ENCODE measurements around the gene GLYATL2. TPM values are rescaled to one million over a fixed set of nuclear protein-coding genes. Genes with fewer than 3 reads are reported as not detected.

GLYATL2 gene
- total and polyA plus RNA-seq, 7 experiments from 2014 or later: not detected

- H3K36me3 Mint-ChIP-seq: no peaks in the 10 kb centered on the region
- POLR2A ChIA-PET: no interaction called here
- ATAC-seq: no peak
- H3K27ac ChIP-seq (ENCODE audit: low read depth, low read length): no peak overlapping the region
- H3K4me1 ChIP-seq (ENCODE audit: control insufficient read depth in 2 of 2, insufficient read depth in 2 of 2, low read length in 2 of 2): no peaks in the 10 kb centered on the region
- H3K4me3 ChIP-seq (ENCODE audit: low read length): no peak overlapping the region
- no peaks in the 10 kb centered on the region for H3K36me3 ChIP-seq (ENCODE audit: control insufficient read depth in 2 of 3, insufficient read depth in 3 of 3, low read length in 3 of 3)
- H3K4me1 Mint-ChIP-seq: no peaks in the 10 kb centered on the region
- intact Hi-C loops (cut with micrococcal nuclease): no loop called here
- no peak for DNase-seq
- peaks cover 5 to 26% (median 15%) of the 10 kb centered on the region in 5 donors for H3K27me3 Mint-ChIP-seq
- H3K27ac Mint-ChIP-seq: no peak overlapping the region
- H3K4me3 Mint-ChIP-seq: no peak overlapping the region
- CTCF ChIA-PET: no interaction called here
- H3K9me3 ChIP-seq (ENCODE audit: control insufficient read depth in 2 of 3, low read length in 3 of 3): no peaks in the 10 kb centered on the region
- peaks cover 0 to 4% (median 0%) of the 10 kb centered on the region in 11 donors for H3K9me3 Mint-ChIP-seq
- H3K27me3 ChIP-seq (ENCODE audit: control insufficient read depth in 2 of 2, insufficient read depth in 2 of 2, low read length in 2 of 2): no peaks in the 10 kb centered on the region
Measured at GRCh38 chr11:58801974-58802545, 42.4 kb downstream of the GLYATL2 start.

- Mint-ChIP-seq H3K4me1 (no peaks in the 10 kb centered on the region), H3K36me3 (no peaks in the 10 kb centered on the region), H3K27ac (no peak overlapping the region), H3K4me3 (no peak overlapping the region), H3K27me3 (peaks cover 5 to 28% (median 17%) of the 10 kb centered on the region in 5 donors), H3K9me3 (peaks cover 0 to 4% (median 0%) of the 10 kb centered on the region in 11 donors)
- no peaks in the 10 kb centered on the region for H3K27me3 ChIP-seq (ENCODE audit: control insufficient read depth in 2 of 2, insufficient read depth in 2 of 2, low read length in 2 of 2)
- no peak overlapping the region for H3K4me3 ChIP-seq (ENCODE audit: low read length)
- ChIA-PET POLR2A (no interaction called here), CTCF (no interaction called here)
- H3K27ac ChIP-seq (ENCODE audit: low read depth, low read length): no peak overlapping the region
- H3K36me3 ChIP-seq (ENCODE audit: control insufficient read depth in 2 of 3, insufficient read depth in 3 of 3, low read length in 3 of 3): no peaks in the 10 kb centered on the region
- DNase-seq: no peak
- no peaks in the 10 kb centered on the region for H3K4me1 ChIP-seq (ENCODE audit: control insufficient read depth in 2 of 2, insufficient read depth in 2 of 2, low read length in 2 of 2)
- intact Hi-C loops (cut with micrococcal nuclease): no loop called here
- H3K9me3 ChIP-seq (ENCODE audit: control insufficient read depth in 2 of 3, low read length in 3 of 3): no peaks in the 10 kb centered on the region
- no peak for ATAC-seq
Measured at GRCh38 chr11:58801302-58801701, 43.2 kb downstream of the GLYATL2 start.

- Histone ChIP-seq H3K9me3 (ENCODE audit: control insufficient read depth in 2 of 3, low read length in 3 of 3) (no peaks in the 10 kb centered on the region), H3K4me1 (ENCODE audit: control insufficient read depth in 2 of 2, insufficient read depth in 2 of 2, low read length in 2 of 2) (no peaks in the 10 kb centered on the region), H3K4me3 (ENCODE audit: low read length) (no peak overlapping the region), H3K27me3 (ENCODE audit: control insufficient read depth in 2 of 2, insufficient read depth in 2 of 2, low read length in 2 of 2) (no peaks in the 10 kb centered on the region), H3K36me3 (ENCODE audit: control insufficient read depth in 2 of 3, insufficient read depth in 3 of 3, low read length in 3 of 3) (no peaks in the 10 kb centered on the region), H3K27ac (ENCODE audit: low read depth, low read length) (no peak overlapping the region)
- Mint-ChIP-seq H3K9me3 (peaks cover 0 to 16% (median 2%) of the 10 kb centered on the region in 11 donors), H3K36me3 (no peaks in the 10 kb centered on the region), H3K4me1 (no peaks in the 10 kb centered on the region), H3K27ac (no peak overlapping the region), H3K4me3 (no peak overlapping the region), H3K27me3 (peaks cover 8 to 53% (median 18%) of the 10 kb centered on the region in 5 donors)
- no peak for ATAC-seq
- POLR2A ChIA-PET: interaction anchor here (0.7 kb wide), 1 partner anchor 958 kb away, joined by 3 read pairs; no protein-coding TSS in a partner anchor
- intact Hi-C loops (cut with micrococcal nuclease): no loop called here
- no peak for DNase-seq
- CTCF ChIA-PET: no interaction called here
Measured at GRCh38 chr11:58796333-58796732, 48.2 kb downstream of the GLYATL2 start.

- Histone ChIP-seq H3K36me3 (ENCODE audit: control insufficient read depth in 2 of 3, insufficient read depth in 3 of 3, low read length in 3 of 3) (no peaks in the 10 kb centered on the region), H3K27me3 (ENCODE audit: control insufficient read depth in 2 of 2, insufficient read depth in 2 of 2, low read length in 2 of 2) (no peaks in the 10 kb centered on the region), H3K27ac (ENCODE audit: low read depth, low read length) (no peak overlapping the region), H3K4me1 (ENCODE audit: control insufficient read depth in 2 of 2, insufficient read depth in 2 of 2, low read length in 2 of 2) (no peaks in the 10 kb centered on the region), H3K9me3 (ENCODE audit: control insufficient read depth in 2 of 3, low read length in 3 of 3) (no peaks in the 10 kb centered on the region), H3K4me3 (ENCODE audit: low read length) (no peak overlapping the region)
- Mint-ChIP-seq H3K36me3 (no peaks in the 10 kb centered on the region), H3K9me3 (peaks cover 0 to 11% (median 0%) of the 10 kb centered on the region in 11 donors), H3K27me3 (peaks cover 1 to 21% (median 6%) of the 10 kb centered on the region in 5 donors), H3K4me3 (no peak overlapping the region), H3K27ac (peak overlapping the region in 1 of 9 donors; percentile 77), H3K4me1 (peaks cover 0 to 4% (median 0%) of the 10 kb centered on the region in 7 donors)
- ChIA-PET CTCF (interaction anchor here (0.5 to 6.4 kb wide), 15 partner anchors 17 to 370 kb away, joined by 3 to 104 read pairs (median 4); no protein-coding TSS in a partner anchor), POLR2A (interaction anchor here (0.9 to 1.5 kb wide), 5 partner anchors 61 to 211 kb away, joined by 3 to 5 read pairs (median 3); no protein-coding TSS in a partner anchor)
- intact Hi-C loops (cut with micrococcal nuclease): loop anchor here (1.0 to 10.0 kb wide), 12 partner anchors 61 to 1441 kb away; partner anchors contain the start of genes LPXN (in 1 of the 2) and ZFP91 (in 1 of the 2)
- peak; percentile 93 for ATAC-seq
- DNase-seq: peak in 8 of 9 donors; percentile 27 to 79 (median 74)
Measured at GRCh38 chr11:58788355-58789023, 56.0 kb downstream of the GLYATL2 start.

- peak; percentile 26 for ATAC-seq
- Mint-ChIP-seq H3K4me1 (peaks cover 0 to 4% (median 0%) of the 10 kb centered on the region in 7 donors), H3K9me3 (peaks cover 0 to 5% (median 0%) of the 10 kb centered on the region in 11 donors), H3K27ac (no peak overlapping the region), H3K36me3 (no peaks in the 10 kb centered on the region), H3K4me3 (no peak overlapping the region), H3K27me3 (peaks cover 2 to 19% (median 6%) of the 10 kb centered on the region in 5 donors)
- Histone ChIP-seq H3K9me3 (ENCODE audit: control insufficient read depth in 2 of 3, low read length in 3 of 3) (no peaks in the 10 kb centered on the region), H3K27me3 (ENCODE audit: control insufficient read depth in 2 of 2, insufficient read depth in 2 of 2, low read length in 2 of 2) (no peaks in the 10 kb centered on the region), H3K36me3 (ENCODE audit: control insufficient read depth in 2 of 3, insufficient read depth in 3 of 3, low read length in 3 of 3) (no peaks in the 10 kb centered on the region), H3K27ac (ENCODE audit: low read depth, low read length) (no peak overlapping the region), H3K4me3 (ENCODE audit: low read length) (no peak overlapping the region), H3K4me1 (ENCODE audit: control insufficient read depth in 2 of 2, insufficient read depth in 2 of 2, low read length in 2 of 2) (no peaks in the 10 kb centered on the region)
- ChIA-PET CTCF (interaction anchor here (0.8 to 6.4 kb wide), 14 partner anchors 16 to 371 kb away, joined by 3 to 104 read pairs (median 4); no protein-coding TSS in a partner anchor), POLR2A (interaction anchor here (1.0 to 1.5 kb wide), 3 partner anchors 61 to 114 kb away, joined by 3 to 5 read pairs (median 3); no protein-coding TSS in a partner anchor)
- DNase-seq: no peak
- intact Hi-C loops (cut with micrococcal nuclease): loop anchor here (1.0 to 10.0 kb wide), 12 partner anchors 61 to 1441 kb away; partner anchors contain the start of genes LPXN (in 1 of the 2) and ZFP91 (in 1 of the 2)
Measured at GRCh38 chr11:58787903-58788302, 56.6 kb downstream of the GLYATL2 start.

GRCh38 chr11:58786693-58787092 is 57.8 kb downstream of the GLYATL2 start:
- DNase-seq: no peak
- Histone ChIP-seq H3K4me3 (ENCODE audit: low read length) (no peak overlapping the region), H3K4me1 (ENCODE audit: control insufficient read depth in 2 of 2, insufficient read depth in 2 of 2, low read length in 2 of 2) (no peaks in the 10 kb centered on the region), H3K27ac (ENCODE audit: low read depth, low read length) (no peak overlapping the region), H3K9me3 (ENCODE audit: control insufficient read depth in 2 of 3, low read length in 3 of 3) (no peaks in the 10 kb centered on the region), H3K27me3 (ENCODE audit: control insufficient read depth in 2 of 2, insufficient read depth in 2 of 2, low read length in 2 of 2) (no peaks in the 10 kb centered on the region), H3K36me3 (ENCODE audit: control insufficient read depth in 2 of 3, insufficient read depth in 3 of 3, low read length in 3 of 3) (no peaks in the 10 kb centered on the region)
- Mint-ChIP-seq H3K36me3 (no peaks in the 10 kb centered on the region), H3K4me1 (peaks cover 0 to 4% (median 0%) of the 10 kb centered on the region in 7 donors), H3K9me3 (no peaks in the 10 kb centered on the region), H3K27me3 (peaks cover 2 to 15% (median 6%) of the 10 kb centered on the region in 5 donors), H3K4me3 (no peak overlapping the region), H3K27ac (peak overlapping the region in 1 of 9 donors; percentile 63)
- CTCF ChIA-PET: interaction anchor here (0.6 to 6.4 kb wide), 5 partner anchors 60 to 157 kb away, joined by 3 to 104 read pairs (median 3); no protein-coding TSS in a partner anchor
- POLR2A ChIA-PET: no interaction called here
- no peak for ATAC-seq
- intact Hi-C loops (cut with micrococcal nuclease): loop anchor here (5.0 to 10.0 kb wide), 5 partner anchors 209 to 1439 kb away; partner anchors contain the start of genes LPXN (in 1 of the 2) and ZFP91 (in 1 of the 2)
